Transverse colon (tissue), 4 donors: ENCODE measurements around the gene RLN3.

ENCODE experiments used
- CTCF ChIP-seq, 5 experiments: fragments of 200-600 bp in 3 of 5; fragments of 450-650 bp in 2 of 5; sonication (generic) in 3 of 5; IDR thresholded peaks; 1 replicate in 2 of 5; 2 replicates in 3 of 5; pipeline ENCODE4 v1.5.1; 2016 to 2017; ENCODE audit warnings: antibody characterized with exemption in 5 of 5, inconsistent platforms in 3 of 5, mild to moderate bottlenecking in 2 of 5, moderate library complexity in 1 of 5
- EP300 ChIP-seq: sonication (generic); formaldehyde crosslinking; IDR thresholded peaks from one replicate; pipeline ENCODE4 v1.6.1; 2017; ENCODE audit warnings: antibody characterized with exemption, low read depth
- POLR2AphosphoS5 ChIP-seq, 3 donors: sonication (generic); formaldehyde crosslinking; IDR thresholded peaks; one replicate each; pipeline ENCODE4 v1.6.1; 2016; ENCODE audit warnings: antibody characterized with exemption in 3 of 3

GRCh38 chr19:14021474-14021873 is 6.5 kb upstream of the RLN3 start:
- TF ChIP-seq CTCF (IDR thresholded peaks at IDR 0.05) (no peak), POLR2AphosphoS5 (IDR thresholded peaks at IDR 0.05) (no peak), EP300 (no peak)
